Measurements from ENCODE around the gene RALA.

DNA sequence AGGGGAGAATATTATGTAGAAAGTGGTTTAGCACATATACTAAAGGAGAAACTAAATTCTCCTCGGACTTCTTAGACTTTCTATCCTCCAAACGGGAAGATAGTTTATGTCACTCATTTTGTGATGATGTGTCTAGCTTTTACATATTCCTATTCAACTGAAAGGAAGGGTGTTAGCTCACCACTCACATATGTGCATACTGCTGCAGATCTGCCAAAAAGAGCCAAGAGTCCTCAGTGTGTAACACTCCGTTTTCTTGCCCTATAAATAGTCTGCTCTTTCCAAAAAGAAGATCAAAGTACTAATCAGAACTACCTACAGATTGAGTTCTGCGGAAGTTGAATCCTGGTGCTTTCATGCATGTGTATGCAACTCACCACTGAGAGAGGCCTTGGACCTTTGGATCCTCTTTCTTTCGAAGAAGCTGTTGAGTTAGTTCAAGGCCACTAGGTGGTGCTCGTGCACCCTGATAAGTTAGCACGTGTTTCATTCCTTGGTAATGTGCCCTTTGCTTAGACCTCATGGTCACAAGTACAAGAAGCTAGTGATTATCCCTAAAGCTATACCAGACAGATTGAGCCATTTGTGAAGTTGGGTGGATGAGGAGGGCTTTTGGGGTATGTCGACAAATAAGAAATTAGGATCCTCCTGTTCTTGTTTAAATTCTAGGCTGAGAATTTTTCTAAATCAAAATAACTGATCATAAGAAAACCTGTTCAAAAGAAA, 43.1 kb upstream of the RALA start:
- TF ChIP-seq, protein P1, sequence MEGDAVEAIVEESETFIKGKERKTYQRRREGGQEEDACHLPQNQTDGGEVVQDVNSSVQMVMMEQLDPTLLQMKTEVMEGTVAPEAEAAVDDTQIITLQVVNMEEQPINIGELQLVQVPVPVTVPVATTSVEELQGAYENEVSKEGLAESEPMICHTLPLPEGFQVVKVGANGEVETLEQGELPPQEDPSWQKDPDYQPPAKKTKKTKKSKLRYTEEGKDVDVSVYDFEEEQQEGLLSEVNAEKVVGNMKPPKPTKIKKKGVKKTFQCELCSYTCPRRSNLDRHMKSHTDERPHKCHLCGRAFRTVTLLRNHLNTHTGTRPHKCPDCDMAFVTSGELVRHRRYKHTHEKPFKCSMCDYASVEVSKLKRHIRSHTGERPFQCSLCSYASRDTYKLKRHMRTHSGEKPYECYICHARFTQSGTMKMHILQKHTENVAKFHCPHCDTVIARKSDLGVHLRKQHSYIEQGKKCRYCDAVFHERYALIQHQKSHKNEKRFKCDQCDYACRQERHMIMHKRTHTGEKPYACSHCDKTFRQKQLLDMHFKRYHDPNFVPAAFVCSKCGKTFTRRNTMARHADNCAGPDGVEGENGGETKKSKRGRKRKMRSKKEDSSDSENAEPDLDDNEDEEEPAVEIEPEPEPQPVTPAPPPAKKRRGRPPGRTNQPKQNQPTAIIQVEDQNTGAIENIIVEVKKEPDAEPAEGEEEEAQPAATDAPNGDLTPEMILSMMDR (IDR thresholded peaks at IDR 0.05) = peak; percentile 80 to 85 (median 82)
- no peak for TF ChIP-seq POLR2A (IDR thresholded peaks at IDR 0.05)

Data from testis (tissue), 2 donors.